ENCODE data around the gene CD37.

The CD37 gene

DNA sequence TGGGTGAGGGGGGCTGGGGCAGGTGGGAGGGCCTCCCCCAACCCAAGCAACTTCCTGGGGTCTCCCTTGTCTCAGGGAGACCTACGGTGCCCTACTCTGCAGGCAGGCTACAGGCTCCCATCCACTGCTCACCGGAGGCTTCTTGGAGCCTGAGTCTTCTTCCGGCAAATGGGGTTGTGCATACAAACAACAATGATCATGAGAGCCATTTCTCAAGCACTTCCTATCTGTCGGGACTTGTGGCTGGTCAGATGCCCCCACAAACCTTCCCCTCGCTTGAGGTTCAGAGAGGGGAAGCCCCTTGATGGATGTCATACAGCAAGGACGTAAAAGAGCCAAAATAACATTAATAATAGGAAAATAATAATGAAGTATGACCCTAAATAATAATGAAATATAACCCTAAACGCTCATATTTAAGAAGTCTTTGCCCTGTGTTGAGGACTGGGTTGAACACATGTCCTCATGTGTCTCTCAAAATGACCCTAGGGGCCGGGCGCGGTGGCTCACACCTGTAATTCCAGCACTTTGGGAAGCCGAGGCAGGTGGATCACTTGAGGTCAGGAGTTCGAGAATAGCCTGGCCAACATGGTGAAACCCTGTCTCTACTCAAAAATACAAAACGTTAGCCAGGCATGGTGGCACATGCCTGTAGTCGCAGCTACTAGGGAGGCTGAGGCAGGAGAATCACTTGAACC, 727 bp downstream of the CD37 start:
- TF ChIP-seq FOXP2 (optimal IDR thresholded peaks at IDR 0.05; ENCODE audit: control extremely low read depth, extremely low read length, insufficient read depth) (no peak), POLR2AphosphoS5 (IDR thresholded peaks at IDR 0.05; ENCODE audit: borderline replicate concordance, low read depth, low read length) (no peak), EZH2 (IDR thresholded peaks at IDR 0.05) (no peak)
- DNase-seq (ENCODE audit: low read depth, low spot score): no peak
- H3K9me3 ChIP-seq (ENCODE audit: low read depth, low read length): no peaks in the 10 kb centered on the region
- no peak overlapping the region for H3K9ac ChIP-seq (ENCODE audit: insufficient read length)
- no peak overlapping the region for H3K27ac ChIP-seq
- H3K36me3 ChIP-seq (ENCODE audit: insufficient read depth, low read length): peaks cover 3% of the 10 kb centered on the region
- H3K4me3 ChIP-seq: no peak overlapping the region

DNA sequence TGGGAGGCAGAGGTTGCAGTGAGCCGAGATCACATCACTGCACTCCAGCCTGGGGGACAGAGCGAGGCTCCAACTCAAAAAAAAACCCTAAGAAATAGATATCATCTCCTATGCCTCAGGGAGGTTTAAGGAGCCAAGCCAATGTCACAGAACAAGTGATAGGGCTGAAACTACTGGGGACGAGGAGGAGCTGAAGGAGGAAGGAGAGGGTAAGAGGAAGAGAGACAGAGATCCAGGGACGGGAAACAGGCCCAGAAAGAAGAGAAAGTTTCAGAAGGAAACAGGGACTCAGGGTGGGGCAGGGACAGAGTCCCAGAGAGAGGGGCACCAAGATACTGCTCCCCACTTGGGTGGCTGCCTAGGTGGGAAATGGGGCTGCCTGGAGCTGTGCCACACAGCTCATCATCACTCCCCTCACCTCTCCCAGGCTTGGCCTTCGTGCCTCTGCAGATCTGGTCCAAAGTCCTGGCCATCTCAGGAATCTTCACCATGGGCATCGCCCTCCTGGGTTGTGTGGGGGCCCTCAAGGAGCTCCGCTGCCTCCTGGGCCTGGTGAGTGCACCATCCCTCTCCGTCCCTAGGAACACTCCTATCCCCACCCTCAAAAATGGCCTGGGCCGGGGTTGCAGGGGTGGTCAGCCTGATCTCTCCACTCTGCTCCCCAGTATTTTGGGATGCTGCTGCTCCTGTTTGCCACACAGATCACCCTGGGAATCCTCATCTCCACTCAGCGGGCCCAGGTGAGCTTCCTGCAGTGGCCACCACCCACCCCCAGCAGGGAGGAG, 1.5 kb downstream of the CD37 start:
- no peaks in the 10 kb centered on the region for H3K9me3 ChIP-seq (ENCODE audit: low read depth, low read length)
- TF ChIP-seq EZH2 (IDR thresholded peaks at IDR 0.05): no peak
- TF ChIP-seq FOXP2 (optimal IDR thresholded peaks at IDR 0.05; ENCODE audit: control extremely low read depth, extremely low read length, insufficient read depth): no peak
- no peak for TF ChIP-seq POLR2AphosphoS5 (IDR thresholded peaks at IDR 0.05; ENCODE audit: borderline replicate concordance, low read depth, low read length)
- no peak overlapping the region for H3K4me3 ChIP-seq
- H3K27ac ChIP-seq: no peak overlapping the region
- peaks cover 11% of the 10 kb centered on the region for H3K36me3 ChIP-seq (ENCODE audit: insufficient read depth, low read length)
- DNase-seq (ENCODE audit: low read depth, low spot score): no peak
- no peak overlapping the region for H3K9ac ChIP-seq (ENCODE audit: insufficient read length)

DNA sequence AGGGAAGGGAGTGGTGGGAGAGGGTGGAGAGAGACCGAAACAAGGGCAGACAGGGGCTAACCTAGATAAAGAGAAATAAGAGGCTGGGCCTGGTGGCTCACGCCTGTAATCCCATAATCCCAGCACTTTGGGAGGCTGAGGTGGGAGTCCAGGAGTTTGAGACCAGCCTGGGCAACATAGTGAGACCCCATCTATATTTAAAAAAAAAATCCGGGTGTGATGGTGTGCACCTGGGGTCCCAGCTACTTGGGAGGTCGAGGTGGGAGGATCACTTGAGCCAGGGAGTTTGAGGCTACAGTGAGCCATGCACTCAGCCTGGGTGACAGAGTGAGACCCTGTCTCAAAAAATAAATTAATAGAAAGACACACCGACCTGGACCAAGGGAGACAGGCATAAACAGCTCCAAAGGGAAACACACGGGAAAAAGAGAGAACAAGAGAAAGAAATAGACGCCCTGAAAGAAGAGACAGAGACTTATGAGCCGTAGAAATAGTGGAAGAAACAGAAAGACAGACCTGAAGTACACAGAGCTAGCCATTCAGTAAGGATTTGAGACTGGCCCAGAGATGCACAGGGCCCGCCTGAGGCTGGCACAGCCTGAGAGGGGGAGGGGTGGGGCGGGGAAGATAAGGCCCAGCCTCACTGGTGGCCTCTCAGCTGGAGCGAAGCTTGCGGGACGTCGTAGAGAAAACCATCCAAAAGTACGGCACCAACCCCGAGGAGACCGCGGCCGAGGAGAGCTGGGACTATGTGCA, 2.2 kb downstream of the CD37 start:
- TF ChIP-seq FOXP2 (optimal IDR thresholded peaks at IDR 0.05; ENCODE audit: control extremely low read depth, extremely low read length, insufficient read depth) (no peak), EZH2 (IDR thresholded peaks at IDR 0.05) (no peak), POLR2AphosphoS5 (IDR thresholded peaks at IDR 0.05; ENCODE audit: borderline replicate concordance, low read depth, low read length) (no peak)
- H3K27ac ChIP-seq: no peak overlapping the region; the same call in 1 of the 2 replicates
- no peak for DNase-seq (ENCODE audit: low read depth, low spot score)
- H3K9me3 ChIP-seq (ENCODE audit: low read depth, low read length): no peaks in the 10 kb centered on the region
- no peak overlapping the region for H3K9ac ChIP-seq (ENCODE audit: insufficient read length)
- H3K4me3 ChIP-seq: no peak overlapping the region
- H3K36me3 ChIP-seq (ENCODE audit: insufficient read depth, low read length): peaks cover 19% of the 10 kb centered on the region

DNA sequence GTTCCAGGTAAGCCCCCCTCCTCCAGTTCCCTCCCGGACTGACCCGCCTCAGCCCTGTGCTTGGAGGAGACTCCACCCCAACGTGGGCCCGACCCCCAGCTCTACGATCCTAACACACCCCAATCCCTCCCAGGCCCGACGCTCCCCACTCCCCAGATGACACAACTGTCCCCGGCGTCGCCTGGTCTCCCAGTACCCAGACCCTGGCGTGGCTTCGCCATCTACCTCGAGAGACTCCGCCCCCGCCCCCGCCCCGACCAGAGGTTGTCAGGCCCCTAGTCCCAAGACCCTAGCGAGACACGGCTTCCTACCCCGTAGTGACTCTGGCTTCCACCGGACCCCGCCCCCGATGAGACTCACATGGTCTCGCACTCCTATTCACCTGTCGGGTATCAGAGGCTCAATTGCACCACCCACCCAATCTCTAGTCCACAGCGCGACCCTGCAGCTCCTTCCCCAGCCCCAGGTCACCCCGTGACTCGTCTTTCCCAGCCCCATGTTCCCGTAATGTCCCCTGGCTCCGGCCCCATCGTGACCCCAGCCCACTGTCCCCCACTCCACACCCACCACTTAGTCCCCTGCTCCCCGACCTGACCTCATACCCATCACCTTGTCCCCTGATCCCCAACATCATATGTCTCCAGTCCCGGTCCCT, 2.9 kb downstream of the CD37 start:
- TF ChIP-seq FOXP2 (optimal IDR thresholded peaks at IDR 0.05; ENCODE audit: control extremely low read depth, extremely low read length, insufficient read depth) (no peak), POLR2AphosphoS5 (IDR thresholded peaks at IDR 0.05; ENCODE audit: borderline replicate concordance, low read depth, low read length) (no peak), EZH2 (IDR thresholded peaks at IDR 0.05) (no peak)
- peaks cover 26% of the 10 kb centered on the region for H3K36me3 ChIP-seq (ENCODE audit: insufficient read depth, low read length)
- no peak for DNase-seq (ENCODE audit: low read depth, low spot score)
- no peak overlapping the region; the same call in 1 of the 2 replicates for H3K4me3 ChIP-seq
- no peak overlapping the region for H3K27ac ChIP-seq
- H3K9me3 ChIP-seq (ENCODE audit: low read depth, low read length): no peaks in the 10 kb centered on the region
- H3K9ac ChIP-seq (ENCODE audit: insufficient read length): no peak overlapping the region

DNA sequence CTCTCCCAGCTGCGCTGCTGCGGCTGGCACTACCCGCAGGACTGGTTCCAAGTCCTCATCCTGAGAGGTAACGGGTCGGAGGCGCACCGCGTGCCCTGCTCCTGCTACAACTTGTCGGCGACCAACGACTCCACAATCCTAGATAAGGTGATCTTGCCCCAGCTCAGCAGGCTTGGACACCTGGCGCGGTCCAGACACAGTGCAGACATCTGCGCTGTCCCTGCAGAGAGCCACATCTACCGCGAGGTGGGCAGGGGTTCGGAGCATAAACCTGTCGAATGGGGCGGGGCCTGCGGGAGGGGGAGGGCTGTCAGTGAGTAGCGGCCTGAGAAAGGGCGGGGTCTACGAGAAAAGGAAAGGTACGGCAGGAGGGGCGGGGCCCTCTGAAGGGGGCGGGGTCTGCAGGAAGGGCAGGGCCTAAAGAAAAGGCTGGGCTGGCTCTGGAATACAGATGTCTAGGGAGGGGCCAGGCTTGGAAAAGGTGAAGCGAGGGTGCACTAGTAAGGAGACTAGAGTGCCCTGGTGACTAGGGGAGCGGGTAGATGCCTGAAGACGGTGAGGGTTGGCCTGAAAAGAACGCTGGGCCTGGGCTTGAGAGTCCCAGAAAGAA, 3.6 kb downstream of the CD37 start:
- DNase-seq (ENCODE audit: low read depth, low spot score): no peak

DNA sequence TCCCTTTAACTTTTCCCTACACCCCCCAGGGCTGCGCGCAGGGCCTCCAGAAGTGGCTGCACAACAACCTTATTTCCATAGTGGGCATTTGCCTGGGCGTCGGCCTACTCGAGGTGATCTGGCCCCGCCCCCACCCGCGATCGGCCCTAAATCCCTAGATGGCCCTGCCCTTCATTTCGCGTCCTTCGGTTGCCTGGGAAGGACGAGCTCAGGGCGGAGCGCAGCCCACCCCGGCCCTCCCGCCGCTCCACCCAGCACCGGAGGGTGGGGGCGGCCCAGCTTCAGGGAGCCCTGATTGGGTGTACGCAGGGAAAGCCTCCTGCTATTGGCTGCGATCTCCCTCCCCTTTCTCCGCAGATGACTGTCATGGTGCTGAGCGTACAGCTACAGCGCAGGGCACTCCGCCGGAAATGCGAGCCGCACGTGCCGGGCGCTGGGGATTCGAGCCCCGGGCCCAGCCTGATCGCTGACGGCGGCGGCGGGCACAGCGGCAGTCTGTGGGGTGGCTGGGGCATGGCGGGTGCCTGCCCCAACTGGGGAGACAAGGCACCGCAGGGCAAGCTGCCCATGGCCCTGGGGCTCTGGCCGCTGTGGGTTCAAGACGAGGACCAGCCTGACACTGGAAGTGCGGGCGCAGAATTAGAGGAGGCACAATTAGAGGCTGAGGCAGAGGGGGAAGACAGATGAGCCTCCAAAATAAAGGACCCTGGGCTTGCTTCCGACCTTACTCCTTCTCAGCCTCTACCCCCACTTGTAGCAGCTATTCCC, 4.3 kb downstream of the CD37 start:
- H3K9me3 ChIP-seq (ENCODE audit: low read depth, low read length): no peaks in the 10 kb centered on the region
- H3K4me3 ChIP-seq: peak overlapping the region; percentile 76
- peak overlapping the region; percentile 49 for H3K9ac ChIP-seq (ENCODE audit: insufficient read length)
- TF ChIP-seq POLR2AphosphoS5 (IDR thresholded peaks at IDR 0.05; ENCODE audit: borderline replicate concordance, low read depth, low read length): peak; percentile 58
- TF ChIP-seq EZH2 (IDR thresholded peaks at IDR 0.05): no peak
- H3K27ac ChIP-seq: peak overlapping the region; percentile 95
- peak; percentile 85 for DNase-seq (ENCODE audit: low read depth, low spot score)
- peaks cover 39% of the 10 kb centered on the region for H3K36me3 ChIP-seq (ENCODE audit: insufficient read depth, low read length)

More for the DNA sequence above, 3.6 kb downstream of the CD37 start:
- Histone ChIP-seq H3K4me3 (peak overlapping the region; percentile 76), H3K27ac (peak overlapping the region; percentile 77), H3K36me3 (ENCODE audit: insufficient read depth, low read length) (peaks cover 32% of the 10 kb centered on the region), H3K9me3 (ENCODE audit: low read depth, low read length) (no peaks in the 10 kb centered on the region), H3K9ac (ENCODE audit: insufficient read length) (no peak overlapping the region)
- no peak for TF ChIP-seq FOXP2 (optimal IDR thresholded peaks at IDR 0.05; ENCODE audit: control extremely low read depth, extremely low read length, insufficient read depth)
- TF ChIP-seq POLR2AphosphoS5 (IDR thresholded peaks at IDR 0.05; ENCODE audit: borderline replicate concordance, low read depth, low read length): no peak; the same call in 1 of the 2 replicates
- TF ChIP-seq EZH2 (IDR thresholded peaks at IDR 0.05): no peak
